ES-I3 (cell line): ENCODE measurements around the gene PFKM.

Experiments used
- H3K36me3 ChIP-seq: 2 replicates; pipeline ENCODE4 v1.6.1; 2013; ENCODE audit warnings: mild to moderate bottlenecking, low read length, control low read depth, moderate library complexity; ENCODE audit not compliant: insufficient read depth
- H3K4me1 ChIP-seq: 2 replicates; pipeline ENCODE4 v1.6.1; 2013; ENCODE audit warnings: mild to moderate bottlenecking, control low read depth, low read length; ENCODE audit not compliant: insufficient read depth
- H3K9ac ChIP-seq: 2 replicates; pipeline ENCODE4 v1.6.1; 2013; ENCODE audit warnings: low read depth, mild to moderate bottlenecking, low read length, moderate library complexity
- H3K9me3 ChIP-seq: 2 replicates; pipeline ENCODE4 v1.6.1; 2013; ENCODE audit warnings: mild to moderate bottlenecking, low read length, moderate library complexity; ENCODE audit not compliant: control insufficient read depth, insufficient read depth

PFKM gene

GRCh38 chr12:48119078-48119833, at the start of gene PFKM:
Gene PFKM (plus strand): TSS chr12:48119364. CDS start chr12:48122775, 3,411 bp downstream.
- Histone ChIP-seq H3K9ac (peak within 1 kb of the TSS; percentile 83), H3K4me1 (peaks cover 11% of the 10 kb centered on the region; the same call in 1 of the 2 replicates), H3K36me3 (peaks cover 7% of the 10 kb centered on the region; the same call in 1 of the 2 replicates), H3K9me3 (no peaks in the 10 kb centered on the region)

- H3K9ac ChIP-seq, result no peak overlapping the region
- H3K4me1 ChIP-seq, result no peaks in the 10 kb centered on the region
- H3K9me3 ChIP-seq, result no peaks in the 10 kb centered on the region
- H3K36me3 ChIP-seq, result peaks cover 7% of the 10 kb centered on the region; the same call in 1 of the 2 replicates
Observed at GRCh38 chr12:48070033-48070432, 49.1 kb upstream of the PFKM start.

- H3K36me3 ChIP-seq, result peaks cover 7% of the 10 kb centered on the region; the same call in 1 of the 2 replicates
- H3K9ac ChIP-seq, result no peak overlapping the region
- no peaks in the 10 kb centered on the region for H3K9me3 ChIP-seq
- H3K4me1 ChIP-seq, result no peaks in the 10 kb centered on the region
Observed at GRCh38 chr12:48070731-48071130, 48.4 kb upstream of the PFKM start.

- H3K36me3 ChIP-seq, result peaks cover 7% of the 10 kb centered on the region; the same call in 1 of the 2 replicates
- no peaks in the 10 kb centered on the region for H3K4me1 ChIP-seq
- no peak overlapping the region for H3K9ac ChIP-seq
- no peaks in the 10 kb centered on the region for H3K9me3 ChIP-seq
Observed at GRCh38 chr12:48071808-48072207, 47.4 kb upstream of the PFKM start.

GRCh38 chr12:48072266-48072665, 46.9 kb upstream of the PFKM start:
- peaks cover 7% of the 10 kb centered on the region; the same call in 1 of the 2 replicates for H3K36me3 ChIP-seq

GRCh38 chr12:48074266-48074665, 44.9 kb upstream of the PFKM start:
- H3K9ac ChIP-seq, result no peak overlapping the region
- no peaks in the 10 kb centered on the region for H3K9me3 ChIP-seq
- peaks cover 7% of the 10 kb centered on the region; the same call in 1 of the 2 replicates for H3K36me3 ChIP-seq
- H3K4me1 ChIP-seq, result no peaks in the 10 kb centered on the region

More at GRCh38 chr12:48072266-48072665, 46.9 kb upstream of the PFKM start:
- Histone ChIP-seq H3K9me3 (no peaks in the 10 kb centered on the region), H3K9ac (no peak overlapping the region), H3K4me1 (no peaks in the 10 kb centered on the region)

GRCh38 chr12:48075832-48076231, 43.3 kb upstream of the PFKM start:
- no peaks in the 10 kb centered on the region for H3K4me1 ChIP-seq
- no peaks in the 10 kb centered on the region for H3K9me3 ChIP-seq
- peaks cover 7% of the 10 kb centered on the region; the same call in 1 of the 2 replicates for H3K36me3 ChIP-seq
- H3K9ac ChIP-seq, result no peak overlapping the region

- Histone ChIP-seq H3K9ac (no peak overlapping the region), H3K36me3 (peaks cover 7% of the 10 kb centered on the region; the same call in 1 of the 2 replicates), H3K4me1 (no peaks in the 10 kb centered on the region), H3K9me3 (no peaks in the 10 kb centered on the region)
Observed at GRCh38 chr12:48077111-48077510, 42.1 kb upstream of the PFKM start.

- Histone ChIP-seq H3K36me3 (peaks cover 5% of the 10 kb centered on the region; the same call in 1 of the 2 replicates), H3K9me3 (no peaks in the 10 kb centered on the region), H3K4me1 (no peaks in the 10 kb centered on the region), H3K9ac (no peak overlapping the region)
Observed at GRCh38 chr12:48078901-48079300, 40.3 kb upstream of the PFKM start.

- H3K4me1 ChIP-seq, result no peaks in the 10 kb centered on the region
- no peak overlapping the region for H3K9ac ChIP-seq
- no peaks in the 10 kb centered on the region; the same call in 1 of the 2 replicates for H3K36me3 ChIP-seq
- no peaks in the 10 kb centered on the region for H3K9me3 ChIP-seq
Observed at GRCh38 chr12:48080285-48080684, 38.9 kb upstream of the PFKM start.

- Histone ChIP-seq H3K4me1 (no peaks in the 10 kb centered on the region), H3K9ac (no peak overlapping the region), H3K36me3 (no peaks in the 10 kb centered on the region; the same call in 1 of the 2 replicates), H3K9me3 (no peaks in the 10 kb centered on the region)
Observed at GRCh38 chr12:48080821-48081220, 38.3 kb upstream of the PFKM start.

- no peaks in the 10 kb centered on the region; the same call in 1 of the 2 replicates for H3K36me3 ChIP-seq
- no peak overlapping the region for H3K9ac ChIP-seq
- no peaks in the 10 kb centered on the region for H3K9me3 ChIP-seq
- no peaks in the 10 kb centered on the region for H3K4me1 ChIP-seq
Observed at GRCh38 chr12:48084066-48084465, 35.1 kb upstream of the PFKM start.

- Histone ChIP-seq H3K36me3 (no peaks in the 10 kb centered on the region; the same call in 1 of the 2 replicates), H3K9me3 (no peaks in the 10 kb centered on the region), H3K9ac (no peak overlapping the region), H3K4me1 (no peaks in the 10 kb centered on the region)
Observed at GRCh38 chr12:48084841-48085460, 34.2 kb upstream of the PFKM start.

GRCh38 chr12:48086327-48086726, 32.8 kb upstream of the PFKM start:
- H3K4me1 ChIP-seq, result no peaks in the 10 kb centered on the region
- no peak overlapping the region for H3K9ac ChIP-seq
- H3K36me3 ChIP-seq, result no peaks in the 10 kb centered on the region; the same call in 1 of the 2 replicates
- no peaks in the 10 kb centered on the region for H3K9me3 ChIP-seq

GRCh38 chr12:48092611-48093010, 26.6 kb upstream of the PFKM start:
- H3K9me3 ChIP-seq, result no peaks in the 10 kb centered on the region
- H3K9ac ChIP-seq, result no peak overlapping the region
- H3K36me3 ChIP-seq, result no peaks in the 10 kb centered on the region; the same call in 1 of the 2 replicates
- H3K4me1 ChIP-seq, result no peaks in the 10 kb centered on the region
